ENCODE data around the gene CD24.
A peak's percentile ranks its signal among the peaks of the same experiment; 100 is the strongest.
"Not testable (repeated sequence)": the region's sequence is repeated elsewhere in the genome, so short reads cannot be mapped to it uniquely, and the experiment has no call there.

Gene CD24

DNA sequence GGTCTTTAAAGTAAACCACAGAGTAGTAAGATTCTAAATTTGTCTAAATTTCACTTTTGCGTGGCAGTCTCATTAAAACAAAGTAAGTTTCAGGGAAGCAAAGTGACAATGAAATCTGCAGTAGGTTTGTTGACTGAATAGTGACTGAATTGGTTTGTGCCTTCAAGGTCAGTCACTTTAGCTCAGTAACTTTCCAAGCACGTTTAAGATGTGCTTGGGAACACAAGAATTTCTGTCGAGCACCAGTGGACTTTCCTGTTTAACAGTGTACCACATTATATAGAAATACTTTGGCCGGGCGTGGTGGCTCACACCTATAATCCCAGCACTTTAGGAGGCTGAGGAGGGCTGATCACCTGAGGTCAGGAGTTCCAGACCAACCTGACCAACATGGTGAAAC is 1.7 kb upstream of the CD24 start:
- Histone ChIP-seq H3K9me3 (ENCODE audit: control insufficient read depth, insufficient read depth, low read length) (no peaks in the 10 kb centered on the region; the same call in 1 of the 2 replicates), H3K36me3 (ENCODE audit: insufficient read depth, low read length) (peaks cover 16% of the 10 kb centered on the region; the same call in 1 of the 2 replicates), H3K4me1 (ENCODE audit: insufficient read depth, low read length) (peaks cover 10% of the 10 kb centered on the region), H3K9ac (ENCODE audit: low read depth, low read length) (peak overlapping the region; percentile 92)

DNA sequence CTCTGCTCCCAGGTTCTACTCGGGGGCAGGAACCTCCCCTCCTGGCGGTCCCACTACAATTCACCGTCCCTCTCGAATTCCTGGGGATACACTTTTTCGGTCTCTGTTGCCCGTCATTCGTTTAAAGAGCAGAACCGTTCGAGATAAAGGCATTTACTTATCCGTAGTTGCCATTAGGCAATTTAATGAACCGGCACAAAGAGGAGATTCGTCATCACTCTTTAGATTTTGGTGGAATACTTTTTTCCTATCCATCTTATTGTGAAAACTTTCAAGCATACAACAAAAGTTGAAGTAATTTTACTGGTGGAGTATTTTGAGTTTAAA is 1.2 kb upstream of the CD24 start:
- H3K9ac ChIP-seq (ENCODE audit: low read depth, low read length) = peak overlapping the region; percentile 92
- H3K9me3 ChIP-seq (ENCODE audit: control insufficient read depth, insufficient read depth, low read length) = no peaks in the 10 kb centered on the region; the same call in 1 of the 2 replicates
- H3K4me1 ChIP-seq (ENCODE audit: insufficient read depth, low read length) = peaks cover 10% of the 10 kb centered on the region
- H3K36me3 ChIP-seq (ENCODE audit: insufficient read depth, low read length) = peaks cover 18% of the 10 kb centered on the region; the same call in 1 of the 2 replicates

DNA sequence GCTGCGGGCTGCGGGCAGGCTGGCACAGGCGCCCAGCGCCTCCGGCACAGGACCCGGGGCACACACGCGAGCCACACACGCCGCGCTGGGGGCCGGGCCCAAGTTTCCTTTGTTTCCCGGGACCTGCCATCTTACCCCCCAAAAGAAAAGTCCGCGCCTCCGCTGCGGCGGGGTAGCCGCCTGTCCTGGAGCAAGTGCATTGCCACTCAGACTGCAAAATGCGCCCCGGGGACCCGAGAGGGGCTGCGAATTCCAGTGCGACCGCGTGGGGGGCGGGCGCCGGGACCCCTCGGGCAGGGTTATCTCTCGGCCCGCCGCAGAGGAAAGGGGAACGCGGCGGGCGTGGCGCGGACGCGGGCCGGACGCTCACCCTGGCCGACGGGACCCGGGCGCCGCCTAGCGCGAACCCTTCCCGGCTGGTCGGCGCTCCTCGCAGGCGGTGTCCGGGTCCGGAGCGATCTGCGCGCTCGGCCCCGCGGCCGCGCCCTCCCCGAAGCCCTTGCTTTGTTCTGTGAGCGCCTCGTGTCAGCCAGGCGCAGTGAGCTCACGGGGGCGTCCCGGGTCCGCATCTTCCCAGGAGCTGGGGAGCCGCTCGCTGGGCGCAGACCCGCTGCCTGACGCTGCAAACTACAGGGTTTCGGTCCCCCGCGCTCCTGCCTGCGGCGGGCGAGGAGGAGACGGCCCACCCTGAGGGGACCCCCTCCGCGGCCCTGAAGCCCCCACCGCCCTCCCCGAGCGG is 639 bp upstream of the CD24 start:
- Histone ChIP-seq H3K9me3 (ENCODE audit: control insufficient read depth, insufficient read depth, low read length) (no peaks in the 10 kb centered on the region; the same call in 1 of the 2 replicates), H3K36me3 (ENCODE audit: insufficient read depth, low read length) (peaks cover 18% of the 10 kb centered on the region; the same call in 1 of the 2 replicates), H3K4me1 (ENCODE audit: insufficient read depth, low read length) (peaks cover 10% of the 10 kb centered on the region), H3K9ac (ENCODE audit: low read depth, low read length) (peak overlapping the region; percentile 92)

DNA sequence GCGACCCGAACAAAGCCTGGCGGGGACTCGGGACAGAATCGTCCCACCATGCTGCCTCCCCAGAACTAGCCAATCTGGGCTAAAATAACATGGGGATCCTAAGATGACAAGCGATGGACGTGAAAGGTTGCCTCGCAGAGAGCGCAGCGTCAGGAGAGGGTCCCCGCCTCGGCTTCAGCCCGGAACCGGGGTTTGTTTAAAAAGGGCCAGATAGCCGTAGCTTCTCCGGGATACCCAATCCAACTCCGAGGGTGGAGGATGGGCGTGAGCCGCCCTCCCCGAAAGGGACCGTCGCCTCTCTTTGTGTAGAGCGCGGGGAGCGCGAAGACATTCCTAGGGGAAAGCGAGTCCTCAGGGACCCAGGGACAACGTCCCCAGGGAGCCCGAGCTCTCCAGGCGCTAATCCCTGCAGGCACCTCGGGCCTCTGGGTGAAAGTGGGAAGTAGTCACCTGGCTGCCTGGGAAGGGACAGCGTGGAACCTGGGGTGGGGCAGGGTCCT is 643 bp downstream of the CD24 start:
- Histone ChIP-seq H3K9ac (ENCODE audit: low read depth, low read length) (peak overlapping the region; percentile 100), H3K36me3 (ENCODE audit: insufficient read depth, low read length) (peaks cover 18% of the 10 kb centered on the region; the same call in 1 of the 2 replicates)

DNA sequence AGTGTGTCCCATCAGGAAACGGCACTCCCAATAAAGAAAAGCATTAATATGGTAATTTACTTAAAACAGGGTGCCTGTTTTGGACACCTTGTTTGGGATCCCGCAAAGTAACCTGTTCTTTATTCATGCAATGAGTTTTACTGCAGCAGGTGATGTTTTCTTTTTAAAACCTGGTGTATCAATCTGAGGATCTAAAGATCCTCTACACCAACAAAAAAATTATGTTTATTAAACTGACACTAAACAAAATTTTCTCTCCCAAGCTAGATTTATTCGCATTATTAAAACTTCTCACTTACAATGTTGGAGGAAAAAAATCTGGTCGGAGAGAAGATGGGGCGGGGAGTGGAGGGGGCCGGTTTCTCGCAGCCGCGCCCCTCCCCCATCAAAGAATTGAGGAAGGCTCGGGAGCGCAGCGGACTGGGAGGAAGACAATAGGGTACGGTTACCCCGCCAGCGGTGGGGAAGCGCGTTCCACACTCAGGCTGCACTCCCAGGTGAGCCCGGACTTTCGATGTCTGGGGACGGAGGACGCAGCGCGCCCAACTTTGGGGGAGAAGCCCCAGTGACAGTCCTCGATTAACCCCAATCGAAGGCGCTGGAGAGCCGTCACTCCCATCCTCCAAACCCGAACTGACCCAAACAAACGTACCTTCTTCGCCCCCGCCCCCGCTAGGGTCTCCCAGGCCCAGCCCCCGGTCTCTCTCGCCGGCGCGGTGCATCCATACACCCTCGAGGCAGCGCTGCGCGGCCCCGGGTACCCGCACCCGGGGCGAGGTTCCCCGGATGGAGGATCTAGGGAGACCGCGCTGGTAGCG is 1.3 kb downstream of the CD24 start:
- no peaks in the 10 kb centered on the region; the same call in 1 of the 2 replicates for H3K9me3 ChIP-seq (ENCODE audit: control insufficient read depth, insufficient read depth, low read length)
- H3K9ac ChIP-seq (ENCODE audit: low read depth, low read length) = peak overlapping the region; percentile 100
- peaks cover 7% of the 10 kb centered on the region for H3K4me1 ChIP-seq (ENCODE audit: insufficient read depth, low read length)
- H3K36me3 ChIP-seq (ENCODE audit: insufficient read depth, low read length) = peaks cover 18% of the 10 kb centered on the region; the same call in 1 of the 2 replicates

More for the DNA sequence above, 643 bp downstream of the CD24 start:
- Histone ChIP-seq H3K9me3 (ENCODE audit: control insufficient read depth, insufficient read depth, low read length) (no peaks in the 10 kb centered on the region; the same call in 1 of the 2 replicates), H3K4me1 (ENCODE audit: insufficient read depth, low read length) (peaks cover 10% of the 10 kb centered on the region)

DNA sequence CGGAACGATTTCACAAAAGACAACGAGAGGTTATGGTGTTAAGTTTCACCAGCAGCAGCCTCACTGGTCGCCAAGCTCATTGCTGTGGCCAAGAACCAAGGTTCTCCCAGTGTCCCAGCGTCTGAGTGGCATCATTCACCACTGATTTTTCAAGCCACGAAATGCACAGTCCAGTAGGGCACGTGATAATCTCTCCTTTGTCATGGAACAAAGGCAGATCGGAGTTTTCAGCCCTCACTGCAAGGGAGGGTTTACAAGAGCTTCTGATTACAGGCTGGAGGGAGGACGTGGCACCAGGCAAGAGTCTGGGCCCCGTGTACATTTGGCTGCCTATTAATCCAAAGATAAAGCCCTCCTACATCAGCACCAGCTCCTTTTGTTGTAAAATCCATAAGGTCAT is 2.0 kb downstream of the CD24 start:
- Histone ChIP-seq H3K36me3 (ENCODE audit: insufficient read depth, low read length) (peaks cover 18% of the 10 kb centered on the region; the same call in 1 of the 2 replicates), H3K4me1 (ENCODE audit: insufficient read depth, low read length) (peaks cover 7% of the 10 kb centered on the region), H3K9me3 (ENCODE audit: control insufficient read depth, insufficient read depth, low read length) (no peaks in the 10 kb centered on the region; the same call in 1 of the 2 replicates), H3K9ac (ENCODE audit: low read depth, low read length) (peak overlapping the region; percentile 100)

DNA sequence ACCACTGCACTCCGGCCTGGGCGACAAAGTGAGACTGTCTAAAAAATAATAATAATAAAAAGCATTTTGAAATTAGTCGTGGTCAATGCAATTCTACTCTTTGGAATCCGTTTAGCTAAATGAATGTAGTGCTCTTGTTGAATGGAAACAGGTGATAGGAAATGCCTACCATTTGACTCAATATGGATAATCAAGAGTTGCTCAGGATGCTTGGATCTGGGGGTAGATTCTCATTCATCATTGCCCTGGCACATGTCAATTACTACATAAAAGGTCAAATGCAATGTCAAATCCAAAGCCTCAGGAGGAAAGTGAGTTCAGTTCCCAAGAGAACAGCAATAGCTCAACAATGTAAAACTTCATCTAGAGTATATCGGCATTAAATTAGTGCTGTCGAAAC is 3.8 kb downstream of the CD24 start:
- H3K4me1 ChIP-seq (ENCODE audit: insufficient read depth, low read length); H3K9me3 ChIP-seq (ENCODE audit: control insufficient read depth, insufficient read depth, low read length); H3K9ac ChIP-seq (ENCODE audit: low read depth, low read length): not testable (repeated sequence)
- H3K36me3 ChIP-seq (ENCODE audit: insufficient read depth, low read length) = peaks cover 18% of the 10 kb centered on the region; the same call in 1 of the 2 replicates

DNA sequence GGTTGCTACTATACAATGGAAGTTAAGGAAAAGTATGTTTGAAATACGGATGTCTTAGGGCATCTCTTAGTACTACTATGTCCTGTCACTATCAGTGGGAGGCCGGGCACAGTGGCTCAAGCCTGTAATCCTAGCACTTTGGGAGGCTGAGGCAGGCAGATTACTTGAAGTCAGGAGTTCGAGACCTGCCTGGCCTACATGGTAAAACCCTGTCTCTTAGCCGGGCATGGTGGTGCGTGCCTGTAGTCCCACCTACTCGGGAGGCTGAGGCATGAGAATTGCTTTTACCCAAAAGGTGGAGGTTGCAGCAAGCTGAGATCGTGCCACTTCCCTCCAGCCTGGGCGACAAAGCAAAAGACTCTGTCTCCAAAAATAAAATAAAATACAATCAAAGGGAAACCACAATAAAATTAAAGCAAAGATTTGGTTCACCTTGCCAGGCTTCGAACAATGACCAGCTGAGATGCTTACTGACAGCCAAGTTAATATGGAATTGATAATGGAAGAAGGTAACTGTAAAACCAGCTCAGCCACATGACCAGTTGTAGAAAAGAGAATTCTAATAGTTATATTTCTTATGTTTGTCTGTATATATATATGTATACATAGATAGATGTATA is 6.5 kb downstream of the CD24 start:
- peaks cover 9% of the 10 kb centered on the region; the same call in 1 of the 2 replicates for H3K36me3 ChIP-seq (ENCODE audit: insufficient read depth, low read length)
- H3K9me3 ChIP-seq (ENCODE audit: control insufficient read depth, insufficient read depth, low read length) = no peaks in the 10 kb centered on the region
- H3K4me1 ChIP-seq (ENCODE audit: insufficient read depth, low read length) = no peaks in the 10 kb centered on the region
- H3K9ac ChIP-seq (ENCODE audit: low read depth, low read length) = no peak overlapping the region

DNA sequence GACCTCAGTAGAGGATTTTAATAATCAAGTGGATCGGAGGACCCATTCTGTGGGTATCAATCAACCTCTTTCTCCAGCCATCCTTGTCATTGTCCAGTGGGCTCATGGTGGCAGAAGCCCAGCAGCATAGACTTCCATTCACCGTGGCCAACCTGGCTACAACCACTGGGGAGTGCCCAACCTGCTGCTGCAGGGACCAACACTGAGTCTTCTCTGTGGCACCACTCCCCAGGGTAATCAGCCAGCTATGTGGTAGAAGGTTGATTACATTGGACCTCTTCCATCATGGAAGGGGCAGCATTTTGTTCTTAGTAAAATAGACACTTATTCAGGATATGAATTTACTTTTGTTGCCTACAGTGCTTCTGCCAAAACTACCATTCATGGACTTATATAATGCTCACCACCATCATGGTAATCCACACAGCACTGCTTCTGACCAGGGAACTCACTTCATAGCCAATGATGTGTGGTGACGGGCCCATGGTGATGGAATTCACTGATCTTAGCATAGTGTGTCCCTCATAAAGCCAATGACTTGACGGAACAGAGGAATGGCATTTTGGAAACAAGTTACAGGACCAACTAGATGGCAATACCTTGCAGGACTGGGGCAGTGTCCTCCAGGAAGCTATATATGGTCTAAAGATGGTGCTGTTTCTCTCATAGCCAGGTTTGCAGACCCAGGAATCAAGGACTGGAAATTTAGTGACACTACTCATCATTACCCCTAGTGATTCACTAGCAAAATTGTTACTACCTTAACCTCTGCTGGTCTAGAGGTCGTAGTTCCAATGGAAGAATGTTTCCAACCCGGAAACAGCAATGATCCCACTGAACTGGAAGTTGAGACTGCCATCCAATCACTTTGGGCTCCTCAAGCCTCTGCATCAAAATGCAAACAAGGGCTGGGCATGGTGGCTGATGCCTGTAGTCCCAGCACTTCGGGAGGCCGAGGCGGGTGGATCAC is 7.6 kb downstream of the CD24 start:
- Histone ChIP-seq H3K9ac (ENCODE audit: low read depth, low read length) (no peak overlapping the region), H3K36me3 (ENCODE audit: insufficient read depth, low read length) (0 out of 2 replicates have a peak, but pooled peaks cover 2% of the 10 kb centered on the region), H3K4me1 (ENCODE audit: insufficient read depth, low read length) (no peaks in the 10 kb centered on the region), H3K9me3 (ENCODE audit: control insufficient read depth, insufficient read depth, low read length) (no peaks in the 10 kb centered on the region)

DNA sequence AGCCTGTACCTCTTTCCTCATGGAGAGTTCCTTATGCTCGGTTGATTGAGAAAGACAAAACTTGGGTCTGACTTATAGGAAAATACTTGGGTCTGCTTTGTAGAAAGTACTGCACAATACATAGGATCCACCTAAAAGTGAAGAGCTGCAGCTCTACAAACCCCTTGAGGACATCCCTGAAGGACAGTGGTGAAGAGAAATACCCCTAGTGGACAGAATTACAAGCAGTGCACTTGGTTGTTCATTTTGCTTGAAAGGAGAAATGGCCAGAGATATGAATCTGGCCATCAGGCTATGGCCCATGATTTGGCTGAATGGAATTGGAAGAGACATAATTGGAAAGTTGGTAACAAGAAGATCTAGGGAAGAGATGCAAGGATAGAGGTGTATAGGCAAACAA is 8.3 kb downstream of the CD24 start:
- Histone ChIP-seq H3K9me3 (ENCODE audit: control insufficient read depth, insufficient read depth, low read length) (no peaks in the 10 kb centered on the region), H3K9ac (ENCODE audit: low read depth, low read length) (no peak overlapping the region), H3K36me3 (ENCODE audit: insufficient read depth, low read length) (0 out of 2 replicates have a peak, but pooled peaks cover 2% of the 10 kb centered on the region), H3K4me1 (ENCODE audit: insufficient read depth, low read length) (no peaks in the 10 kb centered on the region)

DNA sequence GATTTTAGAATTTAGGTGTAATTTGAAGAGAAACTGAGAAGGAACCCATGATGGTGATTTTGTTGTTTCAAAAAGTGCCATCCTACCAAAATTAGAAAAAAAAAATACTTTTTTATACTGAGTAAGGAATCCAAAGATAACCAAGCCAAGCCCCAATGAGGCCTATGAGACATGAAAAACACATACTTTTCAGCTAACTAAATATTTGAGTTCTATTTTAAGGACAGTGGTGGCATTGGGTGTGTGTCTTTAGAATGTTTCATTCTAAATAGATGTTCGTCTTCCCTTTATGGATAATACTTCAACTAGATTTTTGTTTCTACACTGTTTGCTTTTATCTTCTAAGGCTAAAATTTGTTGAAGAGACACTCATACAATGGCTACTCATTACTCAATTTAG is 9.6 kb downstream of the CD24 start:
- Histone ChIP-seq H3K9me3 (ENCODE audit: control insufficient read depth, insufficient read depth, low read length) (no peaks in the 10 kb centered on the region), H3K4me1 (ENCODE audit: insufficient read depth, low read length) (no peaks in the 10 kb centered on the region), H3K36me3 (ENCODE audit: insufficient read depth, low read length) (no peaks in the 10 kb centered on the region)

DNA sequence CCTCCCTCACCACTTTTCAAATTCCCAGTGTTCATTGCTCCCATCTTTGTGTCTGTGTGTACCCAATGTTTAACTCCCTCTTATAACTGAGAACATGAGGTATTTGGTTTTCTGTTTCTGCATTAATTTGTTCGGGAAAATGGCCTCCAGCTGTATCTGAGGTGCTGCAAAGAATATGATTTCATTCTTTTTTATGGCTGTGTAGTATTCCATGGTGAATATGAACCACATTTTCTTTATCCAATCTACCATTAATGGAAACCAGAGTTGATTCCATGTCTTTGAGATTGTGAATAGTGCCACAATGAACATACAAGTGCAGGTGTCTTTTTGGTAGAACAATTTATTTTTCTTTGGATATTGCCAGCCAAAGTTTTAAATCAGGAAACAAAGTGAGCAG is 10.4 kb downstream of the CD24 start:
- Histone ChIP-seq H3K9me3 (ENCODE audit: control insufficient read depth, insufficient read depth, low read length) (no peaks in the 10 kb centered on the region), H3K36me3 (ENCODE audit: insufficient read depth, low read length) (no peaks in the 10 kb centered on the region), H3K4me1 (ENCODE audit: insufficient read depth, low read length) (no peaks in the 10 kb centered on the region), H3K9ac (ENCODE audit: low read depth, low read length) (no peak overlapping the region)

More for the DNA sequence above, 9.6 kb downstream of the CD24 start:
- H3K9ac ChIP-seq (ENCODE audit: low read depth, low read length) = no peak overlapping the region

DNA sequence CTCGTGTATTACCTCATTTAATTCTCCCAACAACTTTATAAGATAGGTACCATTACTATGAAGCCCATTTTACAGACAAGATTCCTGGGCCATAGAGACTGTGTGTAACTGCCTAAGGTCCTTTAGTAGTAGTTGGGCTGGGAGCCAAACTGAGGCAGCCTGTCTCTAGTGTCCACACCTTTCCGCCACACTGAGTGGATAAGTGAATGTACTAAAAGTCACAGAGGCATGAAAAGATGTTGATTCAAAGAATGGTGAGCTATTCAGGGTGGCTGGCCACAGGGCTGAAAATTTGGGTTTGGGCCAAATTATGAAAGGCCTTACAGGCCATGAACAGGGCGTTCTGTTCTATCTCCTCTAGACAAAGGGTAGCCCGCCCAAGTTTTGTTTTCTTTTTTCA is 11.0 kb downstream of the CD24 start:
- Histone ChIP-seq H3K4me1 (ENCODE audit: insufficient read depth, low read length) (no peaks in the 10 kb centered on the region), H3K36me3 (ENCODE audit: insufficient read depth, low read length) (no peaks in the 10 kb centered on the region), H3K9me3 (ENCODE audit: control insufficient read depth, insufficient read depth, low read length) (no peaks in the 10 kb centered on the region), H3K9ac (ENCODE audit: low read depth, low read length) (no peak overlapping the region)

Data from ES-I3 (cell line).